CD4-positive, CD25-positive, alpha-beta regulatory T cell (primary cell): ENCODE data around the gene ZBTB22. TPM values are rescaled to one million over a fixed set of nuclear protein-coding genes. Genes with fewer than 3 reads are reported as not detected.
A peak's percentile ranks its signal among the peaks of the same experiment; 100 is the strongest.
"Not testable (repeated sequence)": the region's sequence is repeated elsewhere in the genome, so short reads cannot be mapped to it uniquely, and the experiment has no call there.

Source experiments
- ATAC-seq, 2 donors: fragments of 150-1000 bp; cut with Tn5 transposase; one replicate each; pipeline ENCODE4 v1.10.0; 2021; ENCODE audit warnings: low read depth in 2 of 2, moderate number of reproducible peaks in 2 of 2, moderate library complexity in 1 of 2
- DNase-seq, 3 donors: peaks; one replicate each; pipeline versions ENCODE4 v3.0.0 to v3.0.0-alpha.2; 2012 to 2022; ENCODE audit warnings: mixed read lengths in 1 of 3
- H3K27ac ChIP-seq: one replicate; pipeline ENCODE4 v1.7.0; 2013; ENCODE audit warnings: mild to moderate bottlenecking, low read length; ENCODE audit not compliant: insufficient read depth, poor library complexity, severe bottlenecking
- H3K27me3 ChIP-seq: one replicate; pipeline ENCODE4 v1.7.0; 2013; ENCODE audit warnings: low read length; ENCODE audit not compliant: control insufficient read depth, insufficient read depth
- H3K36me3 ChIP-seq: one replicate; pipeline ENCODE4 v1.7.0; 2013; ENCODE audit warnings: mild to moderate bottlenecking, low read length, moderate library complexity; ENCODE audit not compliant: control insufficient read depth, insufficient read depth
- H3K4me1 ChIP-seq: 2 replicates; pipeline ENCODE4 v1.7.0; 2013; ENCODE audit warnings: mild to moderate bottlenecking, low read length; ENCODE audit not compliant: insufficient read depth, control insufficient read depth, poor library complexity, severe bottlenecking
- H3K4me3 ChIP-seq: one replicate; pipeline ENCODE4 v1.7.0; 2013; ENCODE audit warnings: low read depth, mild to moderate bottlenecking, low read length, moderate library complexity
- H3K9me3 ChIP-seq, 2 experiments: 1 replicate in 1 of 2; 2 replicates in 1 of 2; pipeline ENCODE4 v1.7.0; 2013; ENCODE audit warnings: low read length in 2 of 2, mild to moderate bottlenecking in 1 of 2, moderate library complexity in 1 of 2; ENCODE audit not compliant: control insufficient read depth in 2 of 2
- H3K27ac Mint-ChIP-seq, 3 donors: one replicate each; pipeline ENCODE4 v1.8.0; 2020 to 2022; ENCODE audit warnings: mild to moderate bottlenecking in 3 of 3, mixed read lengths in 3 of 3, moderate library complexity in 2 of 3
- H3K27me3 Mint-ChIP-seq: one replicate; pipeline ENCODE4 v1.8.0; 2022; ENCODE audit warnings: mild to moderate bottlenecking, mixed read lengths
- H3K36me3 Mint-ChIP-seq: one replicate; pipeline ENCODE4 v1.8.0; 2020; ENCODE audit warnings: mixed read lengths
- H3K4me1 Mint-ChIP-seq, 4 donors: one replicate each; pipeline ENCODE4 v1.8.0; 2020 to 2022; ENCODE audit warnings: mixed read lengths in 4 of 4, mild to moderate bottlenecking in 1 of 4
- H3K4me3 Mint-ChIP-seq, 4 donors: one replicate each; pipeline ENCODE4 v1.8.0; 2020 to 2022; ENCODE audit warnings: mild to moderate bottlenecking in 4 of 4, mixed read lengths in 4 of 4, moderate library complexity in 3 of 4
- H3K9me3 Mint-ChIP-seq, 7 donors: one replicate each; pipeline ENCODE4 v1.8.0; 2020 to 2022; ENCODE audit warnings: mixed read lengths in 7 of 7, mild to moderate bottlenecking in 3 of 7, moderate library complexity in 2 of 7
- polyA plus RNA-seq, 4 donors: library from polyadenylated mRNA; unstranded; fragments of 300-500 nt; fragmentation: Illumina TruSeq; gene quantifications; one replicate each; pipeline ENCODE4 v1.2.3, GENCODE V29; 2021
- total RNA-seq: library from RNA; stranded (reverse); gene quantifications from one replicate; pipeline ENCODE4 v1.2.3, GENCODE V29; 2022

Gene ZBTB22
- total RNA-seq = 19.4 TPM
- 10 to 100 TPM in 2 of 4 donors, 1 to 10 TPM in 2; 8.3 to 13.5 (median 11.5) TPM for polyA plus RNA-seq

- peaks cover 32% of the 10 kb centered on the region for H3K36me3 ChIP-seq
- H3K9me3 ChIP-seq = no peaks in the 10 kb centered on the region
- H3K27ac ChIP-seq = peak within 1 kb of the TSS; percentile 92
- peaks cover 75% of the 10 kb centered on the region for H3K4me1 ChIP-seq
- Mint-ChIP-seq H3K4me1 (peaks cover 4 to 90% (median 38%) of the 10 kb centered on the region in 4 donors), H3K27ac (peak within 1 kb of the TSS; percentile 90 to 99 (median 98)), H3K27me3 (no peaks in the 10 kb centered on the region), H3K9me3 (peaks cover 0 to 1% (median 0%) of the 10 kb centered on the region in 7 donors), H3K4me3 (peak within 1 kb of the TSS; percentile 90 to 100 (median 99)), H3K36me3 (peaks cover 36% of the 10 kb centered on the region)
- H3K27me3 ChIP-seq = no peaks in the 10 kb centered on the region
- peak within 1 kb of the TSS; percentile 96 for H3K4me3 ChIP-seq
- DNase-seq (peak; percentile 95 to 98 (median 97)), ATAC-seq (peak; percentile 60 to 68)
Measured at GRCh38 chr6:33317669-33318425, at the start of gene ZBTB22. TSS of gene ZBTB22 (minus strand) at chr6:33317744. CDS start at chr6:33316916, 828 bp downstream.

DNA sequence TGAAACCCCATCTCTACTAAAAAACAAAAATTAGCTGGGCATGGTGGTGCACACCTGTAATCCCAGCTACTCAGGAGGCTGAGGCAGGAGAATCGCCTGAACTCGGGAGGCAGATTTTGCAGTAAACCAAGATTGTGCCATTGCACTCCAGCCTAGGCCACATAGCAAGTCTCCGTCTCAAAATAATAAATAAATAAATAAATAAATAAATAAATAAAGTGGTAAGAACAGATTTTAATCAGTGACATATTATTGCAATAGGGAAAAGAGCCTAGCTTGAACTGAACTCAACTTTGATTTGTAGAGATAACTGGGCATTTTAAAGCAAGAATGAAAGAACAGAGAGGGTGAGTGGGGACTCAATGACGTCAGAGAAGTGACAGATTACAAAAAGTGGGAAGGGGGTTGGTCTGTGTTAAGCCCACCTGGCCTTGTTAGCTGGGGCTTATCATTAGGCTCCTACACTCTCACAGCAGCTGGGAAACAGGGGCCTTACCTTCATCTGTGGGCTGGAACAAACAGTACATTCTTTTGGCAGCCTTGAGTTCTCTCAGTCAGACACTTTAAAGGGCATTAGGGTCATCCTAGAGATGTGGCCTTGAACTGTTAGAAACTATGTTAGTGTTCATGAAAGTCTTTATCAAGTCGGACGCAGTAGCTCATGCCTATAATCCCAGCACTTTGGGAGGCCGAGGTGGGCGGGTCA is 49.6 kb upstream of the ZBTB22 start:
- Mint-ChIP-seq H3K4me1 (no peaks in the 10 kb centered on the region), H3K27ac (no peak overlapping the region), H3K4me3 (no peak overlapping the region), H3K36me3 (no peaks in the 10 kb centered on the region), H3K9me3 (no peaks in the 10 kb centered on the region), H3K27me3 (no peaks in the 10 kb centered on the region)
- Histone ChIP-seq H3K9me3 (no peaks in the 10 kb centered on the region), H3K36me3 (no peaks in the 10 kb centered on the region), H3K27ac (no peak overlapping the region), H3K27me3 (no peaks in the 10 kb centered on the region), H3K4me3 (no peak overlapping the region), H3K4me1 (no peaks in the 10 kb centered on the region)
- DNase-seq (no peak), ATAC-seq (no peak)

GRCh38 chr6:33365206-33365971 is 47.8 kb upstream of the ZBTB22 start:
- not testable (repeated sequence) for H3K9me3 ChIP-seq, H3K9me3 Mint-ChIP-seq, H3K36me3 Mint-ChIP-seq, H3K27me3 Mint-ChIP-seq, H3K27ac ChIP-seq, H3K4me3 ChIP-seq, H3K36me3 ChIP-seq, H3K27ac Mint-ChIP-seq, H3K4me3 Mint-ChIP-seq, H3K27me3 ChIP-seq, H3K4me1 Mint-ChIP-seq, H3K4me1 ChIP-seq, DNase-seq, ATAC-seq

GRCh38 chr6:33364475-33365205 is 47.1 kb upstream of the ZBTB22 start:
- H3K36me3 ChIP-seq, ATAC-seq, H3K4me1 Mint-ChIP-seq, H3K27ac Mint-ChIP-seq, H3K4me3 Mint-ChIP-seq, H3K27me3 Mint-ChIP-seq, H3K36me3 Mint-ChIP-seq, H3K4me3 ChIP-seq, H3K27ac ChIP-seq, DNase-seq, H3K9me3 Mint-ChIP-seq, H3K4me1 ChIP-seq, H3K9me3 ChIP-seq, H3K27me3 ChIP-seq: not testable (repeated sequence)

GRCh38 chr6:33363486-33363885 is 45.9 kb upstream of the ZBTB22 start:
- Mint-ChIP-seq H3K27me3 (peaks cover 14% of the 10 kb centered on the region), H3K27ac (peak overlapping the region in 1 of 3 donors; percentile 28)
- not testable (repeated sequence) for H3K4me1 ChIP-seq, ATAC-seq, H3K9me3 ChIP-seq, H3K4me3 Mint-ChIP-seq, H3K9me3 Mint-ChIP-seq, H3K4me1 Mint-ChIP-seq, H3K36me3 ChIP-seq, H3K27me3 ChIP-seq, H3K4me3 ChIP-seq, H3K36me3 Mint-ChIP-seq, H3K27ac ChIP-seq, DNase-seq

DNA sequence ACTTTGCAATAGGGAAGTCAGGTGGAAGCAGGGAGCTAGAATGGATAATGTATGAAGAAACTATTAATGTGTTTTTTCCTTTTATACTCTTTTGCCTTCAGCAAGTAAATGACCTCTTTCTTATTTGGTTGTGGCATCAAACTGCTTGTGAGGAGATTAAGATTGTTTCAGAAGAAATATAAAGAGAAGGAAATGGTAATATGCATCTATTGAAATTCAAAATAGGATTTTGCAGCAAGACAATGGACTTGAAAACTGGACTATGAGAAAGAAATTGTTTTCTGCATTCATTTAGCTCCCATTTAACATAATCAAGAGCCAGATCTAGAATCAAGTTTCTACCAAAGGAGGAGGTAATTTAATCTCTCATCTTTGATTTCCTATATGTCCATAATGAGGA is 41.8 kb upstream of the ZBTB22 start:
- no peaks in the 10 kb centered on the region for H3K36me3 ChIP-seq
- H3K4me1 ChIP-seq = no peaks in the 10 kb centered on the region
- no peak overlapping the region for H3K27ac Mint-ChIP-seq

DNA sequence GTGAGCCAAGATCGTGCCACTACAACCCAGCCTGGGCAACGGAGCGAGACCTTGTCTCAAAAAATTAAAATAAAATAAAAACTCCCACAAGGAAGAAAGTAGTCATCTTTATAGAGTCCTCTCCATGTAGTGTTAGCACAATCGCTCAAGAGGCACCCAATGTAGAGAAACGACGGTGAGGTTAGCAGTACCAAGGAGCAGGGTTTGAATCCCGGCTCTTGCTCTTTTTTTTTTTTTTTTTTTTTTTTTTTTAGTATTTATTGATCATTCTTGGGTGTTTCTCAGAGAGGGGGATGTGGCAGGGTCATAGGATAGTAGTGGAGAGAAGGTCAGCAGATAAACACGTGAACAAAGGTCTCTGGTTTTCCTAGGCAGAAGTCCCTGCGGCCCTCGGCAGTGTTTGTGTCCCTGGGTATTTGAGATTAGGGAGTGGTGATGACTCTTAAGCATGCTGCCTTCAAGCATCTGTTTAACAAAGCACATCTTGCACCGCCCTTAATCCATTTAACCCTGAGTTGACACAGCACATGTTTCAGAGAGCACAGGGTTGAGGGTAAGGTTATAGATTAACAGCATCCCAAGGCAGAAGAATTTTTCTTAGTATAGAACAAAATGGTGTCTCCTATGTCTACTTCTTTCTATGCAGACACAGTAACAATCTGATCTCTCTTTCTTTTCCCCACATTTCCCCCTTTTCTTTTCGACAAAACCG is 39.8 kb upstream of the ZBTB22 start:
- peaks cover 37% of the 10 kb centered on the region for H3K27me3 Mint-ChIP-seq
- H3K27ac Mint-ChIP-seq, H3K9me3 ChIP-seq, ATAC-seq, H3K36me3 Mint-ChIP-seq, H3K4me1 ChIP-seq, H3K9me3 Mint-ChIP-seq, DNase-seq, H3K4me3 ChIP-seq, H3K36me3 ChIP-seq, H3K4me3 Mint-ChIP-seq, H3K27me3 ChIP-seq, H3K4me1 Mint-ChIP-seq, H3K27ac ChIP-seq: not testable (repeated sequence)

More for the DNA sequence above, 41.8 kb upstream of the ZBTB22 start:
- Mint-ChIP-seq H3K9me3 (no peaks in the 10 kb centered on the region), H3K4me3 (no peak overlapping the region), H3K36me3 (no peaks in the 10 kb centered on the region), H3K4me1 (no peaks in the 10 kb centered on the region), H3K27me3 (peaks cover 28% of the 10 kb centered on the region)
- Histone ChIP-seq H3K27ac (no peak overlapping the region), H3K27me3 (peaks cover 9% of the 10 kb centered on the region), H3K4me3 (no peak overlapping the region), H3K9me3 (no peaks in the 10 kb centered on the region)
- no peak for ATAC-seq
- DNase-seq = no peak
